CD4-positive, alpha-beta T cell treated with Interleukin-6 for 4 hours (primary cell): ENCODE results near the gene TMEM130.
"Not testable (repeated sequence)": the region's sequence is repeated elsewhere in the genome, so short reads cannot be mapped to it uniquely, and the experiment has no call there.

ENCODE experiments used
- DNase-seq: peaks from one replicate; pipeline ENCODE4 v3.0.0-alpha.2; 2020; ENCODE audit warnings: mixed read lengths

The TMEM130 gene

DNA sequence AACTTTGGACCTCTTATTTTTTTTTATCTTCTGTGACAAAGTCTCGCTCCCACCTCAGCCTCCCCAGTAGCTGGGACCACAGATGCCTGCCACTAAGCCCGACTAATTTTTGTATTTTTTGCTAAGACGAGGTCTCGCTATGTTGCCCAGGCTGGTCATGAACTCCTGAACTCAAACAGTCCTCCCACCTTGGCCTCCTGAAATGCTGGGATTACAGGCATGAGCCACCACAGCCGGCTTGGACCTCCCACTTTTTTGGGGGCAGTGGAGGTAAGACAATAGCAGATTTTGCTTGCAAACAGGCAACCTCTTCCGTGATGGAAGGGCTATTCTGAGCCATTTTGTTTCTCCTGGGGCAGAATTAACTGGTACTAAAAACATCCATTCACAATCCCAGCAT, 7.3 kb upstream of the TMEM130 start:
- no peak for DNase-seq

DNA sequence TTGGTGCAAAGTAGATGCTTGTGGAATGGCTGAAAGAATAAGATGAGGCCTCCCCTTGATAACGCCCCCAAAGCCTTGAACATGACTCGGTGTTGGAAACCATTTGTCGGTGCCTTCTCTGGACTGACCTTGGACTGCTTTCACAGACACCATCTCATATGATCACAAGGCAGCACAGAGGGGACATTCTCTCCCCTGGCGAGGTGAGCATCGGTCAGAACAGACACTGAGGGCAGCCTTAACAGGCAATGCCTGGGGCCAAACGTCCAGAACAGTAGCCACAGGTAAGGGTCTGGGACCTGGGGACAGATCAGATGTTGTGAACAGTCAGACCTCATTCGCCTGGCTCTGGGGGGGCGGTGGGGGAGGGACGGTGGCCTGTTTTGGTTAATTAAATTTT, 5.7 kb upstream of the TMEM130 start:
- DNase-seq, result no peak

DNA sequence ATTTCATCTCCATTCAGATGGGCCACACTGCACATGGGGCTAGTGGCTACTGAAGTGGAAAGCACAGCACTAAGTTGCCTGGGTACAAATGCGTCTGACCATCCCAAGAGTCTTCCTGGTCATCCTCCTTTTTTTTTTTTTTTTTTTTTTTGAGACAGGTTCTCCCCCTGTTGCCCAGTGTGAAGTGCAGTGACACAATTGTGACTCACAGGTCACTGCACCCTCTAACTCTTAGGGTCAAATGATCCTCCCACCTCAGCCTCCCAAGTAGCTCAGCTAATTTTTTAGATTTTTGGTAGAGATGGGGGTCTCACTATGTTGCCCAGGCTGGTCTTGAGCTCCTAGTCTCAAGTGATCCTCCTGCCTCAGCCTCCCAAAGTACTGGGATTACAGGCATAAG, 5.1 kb upstream of the TMEM130 start:
- DNase-seq, result no peak

DNA sequence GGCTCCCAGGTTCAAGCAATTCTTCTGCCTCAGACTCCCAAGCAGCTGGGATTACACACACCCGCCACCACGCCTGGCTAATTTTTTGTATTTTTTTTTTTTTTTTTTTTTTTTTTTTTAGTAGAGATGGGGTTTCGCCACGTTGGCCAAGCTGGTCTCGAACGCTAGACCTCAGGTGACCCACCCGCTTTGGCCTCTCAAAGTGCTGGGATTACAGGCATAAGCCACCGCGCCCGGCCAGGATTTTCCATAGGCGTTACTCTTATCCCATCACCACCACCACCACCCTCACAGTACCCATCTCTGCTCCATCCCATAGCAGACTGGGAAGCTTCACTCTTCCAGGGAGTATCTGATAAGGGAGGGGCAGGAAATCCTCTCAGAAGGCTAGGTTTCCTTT, 3.8 kb upstream of the TMEM130 start:
- DNase-seq, result not testable (repeated sequence)

DNA sequence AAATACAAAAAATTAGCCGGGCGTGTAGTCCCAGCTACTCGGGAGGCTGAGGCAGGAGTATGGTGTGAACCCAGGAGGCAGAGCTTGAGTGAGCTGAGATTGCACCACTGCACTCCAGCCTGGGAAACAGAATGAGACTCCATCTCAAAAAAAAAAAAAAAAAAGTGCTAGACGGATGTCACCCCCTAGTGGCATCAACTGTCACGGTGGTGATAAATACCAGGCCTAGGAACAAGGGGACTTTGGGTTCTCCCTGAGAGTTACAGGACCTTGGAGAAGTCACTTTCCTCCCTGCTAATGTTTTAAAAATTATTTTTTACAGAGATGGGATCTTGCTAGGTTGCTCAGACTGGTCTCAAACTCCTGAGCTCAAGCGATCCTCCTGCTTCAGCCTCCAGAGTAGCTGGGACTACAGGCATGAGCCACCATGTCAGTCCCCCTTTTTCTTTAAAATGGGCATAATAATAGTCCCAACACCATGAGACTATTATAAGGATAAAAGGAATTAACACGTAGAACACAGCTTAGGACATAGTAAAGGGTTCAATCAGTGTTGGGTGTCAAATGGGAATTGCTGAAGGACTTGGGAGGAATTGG, 2.6 kb upstream of the TMEM130 start:
- DNase-seq, result peak; percentile 27

DNA sequence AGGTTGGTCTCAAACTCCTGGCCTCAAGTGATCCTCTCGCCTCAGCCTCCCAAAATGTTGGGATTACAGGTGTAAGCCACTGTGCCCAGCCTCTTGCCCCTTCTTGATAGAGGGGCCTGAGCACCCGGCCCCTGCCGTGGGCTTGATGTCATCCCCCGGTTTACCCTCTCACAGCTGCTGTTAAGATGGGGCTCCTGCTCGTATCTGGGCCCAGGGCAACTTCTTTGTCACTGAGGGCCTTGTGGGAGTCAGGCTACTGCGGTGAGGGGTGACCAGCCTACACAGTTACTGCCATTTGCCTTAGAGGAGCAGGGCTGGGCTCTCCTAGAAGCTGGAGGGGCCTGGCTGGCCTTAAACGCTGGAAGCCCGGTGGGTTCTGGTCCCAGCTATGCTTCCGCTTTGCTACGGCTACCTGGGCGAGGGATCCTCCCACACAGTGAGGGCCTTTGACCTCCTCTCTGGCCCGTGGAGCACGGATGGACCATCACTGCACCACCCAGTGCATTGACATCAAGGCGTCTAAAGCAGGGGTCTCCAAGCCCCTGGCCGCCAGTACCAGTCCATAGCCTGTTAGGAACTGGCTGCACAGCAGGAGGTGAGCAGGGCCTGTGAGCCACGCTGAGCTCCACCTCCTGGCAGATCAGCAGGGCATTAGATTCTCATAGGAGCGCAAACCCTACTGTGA, 1.1 kb upstream of the TMEM130 start:
- DNase-seq, result no peak

DNA sequence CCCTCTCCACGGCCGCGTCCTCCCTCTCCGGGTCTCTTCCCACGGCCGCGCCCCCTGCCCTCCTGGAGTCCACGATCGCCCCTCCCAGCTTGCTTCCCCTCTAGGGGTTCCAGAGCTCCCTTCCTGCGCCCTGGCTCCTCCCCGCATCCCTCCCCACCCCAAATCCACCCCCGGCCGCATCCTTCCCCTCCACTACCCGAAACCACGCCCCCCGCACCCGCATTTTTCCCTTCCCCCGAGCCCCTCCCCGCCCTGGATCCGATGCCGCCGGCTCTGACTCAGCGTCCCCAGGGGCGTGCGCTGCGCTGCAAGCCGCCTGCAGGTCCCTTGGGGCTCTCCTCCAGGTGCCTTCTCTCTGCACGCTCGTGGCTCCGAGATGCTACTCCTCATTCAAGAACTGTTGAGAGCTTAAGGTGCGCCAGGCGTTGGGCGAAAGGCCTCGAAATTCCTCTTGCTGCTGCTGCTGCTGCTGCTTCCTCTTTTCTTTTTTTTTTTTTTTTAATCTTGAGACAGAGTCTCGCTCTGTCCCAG, 372 bp upstream of the TMEM130 start:
- DNase-seq, result peak; percentile 77

DNA sequence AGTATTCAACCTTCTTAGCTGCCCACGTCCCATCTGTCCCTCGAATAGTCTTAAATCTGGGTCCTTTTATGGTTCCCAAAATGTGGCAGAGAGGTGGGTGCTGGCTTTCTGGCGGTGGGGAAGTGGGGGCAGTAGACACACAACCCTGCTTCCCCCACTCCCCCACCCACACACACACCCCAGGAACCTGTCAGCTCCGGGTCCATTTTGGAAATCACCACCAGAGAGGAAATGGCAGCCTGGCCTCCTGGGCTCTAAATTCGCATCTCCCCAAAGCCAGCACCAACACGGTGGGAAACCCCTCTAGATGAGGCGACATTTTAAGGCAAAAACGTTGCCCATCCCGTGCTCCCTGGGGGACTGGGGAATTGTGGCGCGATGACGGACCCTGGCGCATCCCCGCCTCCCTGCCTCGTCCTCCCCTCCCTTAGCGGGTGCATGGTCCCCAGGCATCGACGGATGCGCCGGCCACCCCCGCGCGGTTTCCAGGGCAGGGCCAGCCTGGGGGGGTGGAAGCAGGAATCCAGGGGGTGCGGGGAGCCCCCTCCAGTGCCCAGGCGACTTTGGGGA, 702 bp downstream of the TMEM130 start:
- DNase-seq, result no peak

DNA sequence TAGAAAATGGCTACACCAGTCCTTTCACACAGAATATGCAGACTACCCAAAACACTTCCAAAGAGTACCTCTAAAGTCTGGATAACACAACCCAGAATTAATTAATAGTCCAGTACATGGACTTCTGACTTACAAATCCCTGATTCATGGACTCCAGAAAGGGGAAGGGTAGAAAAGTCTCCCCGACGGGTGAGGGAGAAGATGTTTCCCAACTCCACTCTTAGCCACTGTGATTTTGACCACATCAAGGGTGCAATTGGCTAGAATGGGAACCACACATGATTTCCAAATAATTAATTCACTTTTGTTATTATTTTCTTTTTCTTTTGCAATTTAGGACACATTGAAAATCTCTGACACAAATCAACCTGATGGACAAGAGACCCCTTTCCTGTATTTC, 1.4 kb downstream of the TMEM130 start:
- DNase-seq, result no peak

DNA sequence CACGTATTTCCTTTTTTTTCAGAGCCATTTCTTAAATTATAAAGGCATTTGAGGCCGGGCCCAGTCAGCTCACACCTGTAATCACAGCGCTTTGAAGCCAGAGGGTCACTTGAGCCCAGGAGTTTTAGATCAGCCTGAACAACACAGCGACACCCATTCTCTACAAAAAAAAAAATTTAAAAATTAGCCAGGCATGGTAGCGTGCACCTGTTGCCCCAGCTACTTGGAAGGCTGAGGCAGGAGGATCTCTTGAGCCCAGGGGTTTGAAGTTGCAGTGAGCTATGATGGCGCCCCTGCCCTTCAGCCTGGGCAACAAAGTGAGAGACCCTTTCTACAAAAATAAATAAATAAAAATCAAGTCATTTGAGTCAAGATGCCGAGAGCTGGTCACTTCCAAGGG, 3.0 kb downstream of the TMEM130 start:
- no peak for DNase-seq

DNA sequence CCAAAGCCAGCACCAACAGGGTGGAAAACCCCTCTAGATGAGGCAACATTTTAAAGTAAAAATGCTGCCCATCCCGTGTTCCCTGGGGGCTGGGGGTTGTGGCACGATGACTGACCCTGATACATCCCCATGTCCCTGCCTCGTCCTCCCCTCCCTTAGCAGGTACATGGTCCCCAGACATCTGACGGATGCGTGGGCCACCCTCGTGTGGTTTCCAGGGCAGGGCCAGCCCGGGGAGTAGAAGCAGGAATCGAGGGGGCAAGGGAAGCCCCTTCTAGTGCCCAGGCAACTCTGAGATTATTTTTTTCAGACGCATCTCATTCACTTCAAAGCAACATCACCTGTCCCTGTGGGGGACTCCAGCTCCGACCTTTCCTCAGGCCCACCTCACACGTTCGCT, 3.5 kb downstream of the TMEM130 start:
- DNase-seq, result no peak

DNA sequence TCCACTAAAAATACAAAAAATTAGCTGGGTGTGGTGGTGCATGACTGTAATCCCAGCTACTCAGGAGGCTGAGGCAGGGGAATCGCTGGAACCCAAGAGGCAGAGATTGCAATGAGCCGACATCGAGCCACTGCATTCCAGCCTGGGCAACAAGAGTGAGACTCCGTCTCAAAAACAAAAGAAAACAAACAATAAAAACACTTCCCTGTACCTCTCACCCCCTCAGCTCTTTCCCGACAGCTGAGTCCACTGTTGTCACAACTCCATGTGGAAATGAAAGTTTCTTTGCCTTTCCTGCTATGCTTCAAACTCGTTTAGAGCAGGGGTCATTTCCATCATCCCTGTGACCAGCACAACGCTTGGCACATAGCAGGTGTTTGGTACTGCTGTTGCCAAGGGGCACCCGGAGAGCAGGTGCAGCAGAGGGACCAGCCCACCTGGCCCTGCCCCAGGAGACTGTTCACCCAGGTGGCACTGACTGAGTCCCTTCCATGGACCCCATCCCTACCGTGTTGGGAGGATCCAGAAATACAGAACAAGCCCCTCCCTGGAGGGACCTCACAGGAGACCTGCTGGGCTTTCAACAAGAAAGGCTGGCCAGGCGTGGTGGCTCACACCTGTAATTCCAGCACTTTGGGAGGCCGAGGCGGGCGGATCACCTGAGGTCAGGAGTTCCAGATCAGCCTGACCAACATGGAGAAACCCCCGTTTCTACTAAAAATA, 4.9 kb downstream of the TMEM130 start:
- no peak for DNase-seq

DNA sequence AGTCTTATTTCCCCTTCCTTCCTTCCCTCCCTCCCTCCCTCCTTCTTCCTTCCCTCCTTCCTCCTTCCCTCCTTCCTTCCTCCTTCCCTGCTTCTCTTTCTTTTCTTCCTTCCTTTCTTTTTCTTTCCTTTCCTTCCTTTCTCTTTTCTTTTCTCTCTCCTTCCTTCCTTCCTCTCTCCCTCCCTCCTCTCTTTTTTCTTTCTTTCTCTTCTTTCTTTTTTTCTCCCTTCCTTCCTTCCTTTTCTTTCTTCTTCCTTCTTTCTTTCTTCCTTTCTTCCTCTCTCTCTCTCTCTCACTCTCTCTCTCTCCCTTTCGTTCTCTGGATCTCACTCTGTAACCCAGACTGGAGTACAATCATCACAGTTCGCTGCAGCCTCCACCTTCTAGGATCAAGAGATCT, 6.2 kb downstream of the TMEM130 start:
- DNase-seq, result no peak

DNA sequence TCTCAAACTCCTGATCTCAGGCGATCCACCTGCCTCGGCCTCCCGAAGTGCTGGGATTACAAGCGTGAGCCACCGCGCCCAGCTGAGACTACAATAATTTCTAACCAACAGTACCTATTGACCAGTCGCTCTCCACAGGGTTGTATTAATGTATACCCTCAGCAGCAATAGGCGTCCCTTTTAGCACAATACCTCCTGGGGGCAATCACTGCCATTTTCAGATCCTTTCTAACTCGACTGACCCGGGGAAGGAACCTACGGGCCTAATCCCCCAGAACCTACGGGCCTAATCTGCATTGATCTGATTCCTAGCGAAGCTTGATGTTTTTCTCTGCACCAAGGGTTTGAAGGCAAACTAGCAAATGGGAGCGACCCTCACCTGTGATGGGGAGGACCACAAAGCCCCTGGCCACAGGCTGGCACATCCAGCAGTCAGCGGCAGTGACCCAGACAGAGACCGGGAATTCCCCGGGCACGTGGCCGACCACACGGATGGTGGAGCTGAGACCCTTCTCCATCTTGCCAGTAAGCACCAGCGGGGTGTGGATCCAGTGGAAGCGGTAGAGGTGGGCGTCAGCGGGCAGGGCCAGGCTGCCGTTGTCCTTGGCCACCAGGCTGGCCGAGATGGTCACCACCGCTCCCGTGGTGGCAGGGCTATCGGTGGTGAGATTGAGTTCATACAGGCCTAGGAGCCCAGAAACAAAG, 6.9 kb downstream of the TMEM130 start:
- DNase-seq, result no peak

DNA sequence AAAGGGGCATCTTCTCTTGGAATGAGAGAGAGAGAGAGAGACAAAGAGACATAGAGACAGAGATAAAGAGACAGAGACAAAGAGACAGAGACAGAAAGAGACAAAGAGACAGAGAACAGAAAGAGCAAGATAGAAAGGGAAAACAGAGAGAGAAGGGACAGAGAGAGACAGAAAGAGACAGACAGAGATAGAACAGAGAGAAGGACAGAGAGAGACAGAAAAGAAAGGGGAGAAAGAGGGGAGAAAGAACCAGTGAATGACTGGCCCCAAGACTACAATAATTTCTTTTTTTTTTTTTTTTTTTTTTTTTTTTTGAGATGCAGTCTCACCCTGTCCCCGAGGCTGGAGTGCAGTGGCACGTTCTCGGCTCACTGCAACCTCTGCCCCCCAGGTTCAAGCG, 7.6 kb downstream of the TMEM130 start:
- DNase-seq, result no peak

DNA sequence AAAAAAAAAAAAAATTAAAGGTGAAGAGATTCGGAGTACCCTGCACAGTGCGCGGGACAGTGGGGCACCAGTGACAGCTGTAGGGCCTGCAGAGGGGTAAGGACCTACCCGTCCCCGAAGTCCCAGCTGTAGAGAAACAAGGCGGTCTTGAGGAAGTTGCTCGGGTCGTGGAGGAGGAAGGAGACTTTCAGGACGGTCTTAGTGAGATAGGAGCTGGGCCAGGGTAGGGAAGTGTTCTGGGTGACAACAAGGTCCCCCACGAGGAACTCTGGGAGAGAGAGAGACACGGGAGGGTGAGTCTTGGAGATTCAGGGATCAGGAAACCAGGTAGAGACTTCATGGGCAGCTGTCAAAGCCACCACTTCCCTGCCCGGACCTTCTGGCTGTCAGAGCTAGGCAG, 9.7 kb downstream of the TMEM130 start:
- DNase-seq, result no peak

DNA sequence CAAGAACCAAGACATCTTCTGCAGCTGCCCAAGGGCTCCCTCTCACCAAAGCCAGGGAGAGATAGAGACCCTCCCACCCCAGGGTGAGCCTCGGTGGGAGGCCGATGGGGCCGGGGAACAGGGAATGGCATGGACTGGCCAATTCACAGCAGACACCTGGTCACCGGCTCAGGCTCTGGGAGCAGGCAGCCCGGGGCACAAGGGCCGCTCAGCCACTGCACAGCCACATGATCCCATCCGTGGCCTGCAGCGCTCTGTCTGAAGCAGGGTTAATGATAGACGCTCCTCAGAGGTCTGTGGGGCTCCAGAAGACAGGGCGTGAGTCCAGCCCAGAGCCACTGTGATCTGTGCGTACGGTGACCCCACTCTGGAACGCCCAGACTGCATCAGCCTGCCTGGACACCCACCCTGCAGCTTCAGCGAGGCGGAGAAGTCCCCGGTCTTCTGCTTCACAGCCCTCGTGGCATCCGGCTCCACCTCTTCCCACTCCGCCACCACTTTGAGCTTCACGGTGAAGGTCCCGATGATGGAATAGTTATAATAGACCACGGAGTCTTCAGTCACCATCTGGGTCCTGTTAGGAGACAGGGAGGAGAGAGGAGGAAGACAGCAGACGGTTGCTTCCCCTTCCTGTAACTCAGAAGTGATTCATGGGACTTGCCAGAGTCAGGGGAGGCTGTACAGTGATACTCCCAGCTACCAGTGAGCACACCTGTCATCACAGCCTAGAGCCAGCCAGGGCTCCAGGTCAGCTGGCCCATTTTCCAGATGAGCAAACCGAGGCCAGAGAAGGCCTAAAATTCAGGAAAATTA, 14.0 kb downstream of the TMEM130 start:
- DNase-seq, result no peak

DNA sequence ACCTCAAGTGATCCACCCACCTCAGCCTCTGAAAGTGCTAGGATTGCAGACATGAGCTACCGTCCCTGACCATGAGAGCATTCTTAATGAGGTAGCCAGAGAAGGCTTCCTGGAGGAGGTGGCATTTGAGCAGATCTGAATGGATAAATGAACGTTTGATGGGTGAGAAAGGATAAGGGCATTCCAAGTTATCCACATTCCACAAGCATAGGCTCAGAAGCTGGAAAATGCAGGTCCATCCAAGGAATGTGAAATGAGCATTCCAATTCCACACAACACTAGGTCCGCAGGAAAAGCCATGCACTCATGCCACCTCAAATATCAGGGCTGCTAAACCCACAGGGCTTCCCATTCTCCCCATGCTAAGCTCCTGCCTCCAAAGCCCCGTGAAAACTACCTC, 17.0 kb downstream of the TMEM130 start:
- DNase-seq, result no peak

DNA sequence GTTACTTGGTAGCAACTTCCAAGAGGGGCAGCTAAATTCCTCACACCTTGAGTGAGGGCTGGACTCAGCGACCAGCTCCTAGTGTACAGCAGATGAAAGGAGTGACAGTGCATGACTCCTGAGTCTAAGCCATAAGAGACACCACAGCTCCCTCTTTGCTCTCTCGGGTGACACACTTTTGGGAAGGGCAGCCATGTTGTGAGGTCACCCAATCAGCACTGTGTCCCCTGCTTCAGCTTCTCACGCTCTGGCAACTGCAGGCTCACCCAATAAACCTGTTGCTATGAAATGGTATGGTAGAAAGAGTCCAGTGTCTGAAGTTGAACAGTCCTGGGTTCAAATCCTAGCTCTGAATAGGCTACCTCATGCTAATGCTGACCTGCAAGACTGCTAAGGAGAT, 20.9 kb downstream of the TMEM130 start:
- DNase-seq, result no peak

DNA sequence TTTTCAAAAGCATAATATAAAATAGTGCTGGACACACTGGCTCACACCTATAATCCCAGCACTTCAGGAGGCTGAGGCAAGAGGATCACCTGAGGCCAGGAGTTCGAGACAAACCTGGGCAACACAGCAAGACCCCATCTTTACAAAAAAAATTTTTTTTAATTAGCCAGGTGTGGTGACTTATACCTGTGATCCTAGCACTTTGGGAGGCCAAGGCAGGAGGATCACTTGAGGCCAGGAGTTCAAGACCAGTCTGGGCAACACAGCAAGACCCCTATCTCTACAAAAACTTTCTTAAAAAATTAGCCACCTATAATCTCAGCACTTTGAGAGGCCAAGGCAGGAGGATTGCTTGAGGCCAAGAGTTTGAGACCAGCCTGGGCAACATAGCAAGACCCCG, 27.3 kb downstream of the TMEM130 start:
- DNase-seq, result not testable (repeated sequence)

DNA sequence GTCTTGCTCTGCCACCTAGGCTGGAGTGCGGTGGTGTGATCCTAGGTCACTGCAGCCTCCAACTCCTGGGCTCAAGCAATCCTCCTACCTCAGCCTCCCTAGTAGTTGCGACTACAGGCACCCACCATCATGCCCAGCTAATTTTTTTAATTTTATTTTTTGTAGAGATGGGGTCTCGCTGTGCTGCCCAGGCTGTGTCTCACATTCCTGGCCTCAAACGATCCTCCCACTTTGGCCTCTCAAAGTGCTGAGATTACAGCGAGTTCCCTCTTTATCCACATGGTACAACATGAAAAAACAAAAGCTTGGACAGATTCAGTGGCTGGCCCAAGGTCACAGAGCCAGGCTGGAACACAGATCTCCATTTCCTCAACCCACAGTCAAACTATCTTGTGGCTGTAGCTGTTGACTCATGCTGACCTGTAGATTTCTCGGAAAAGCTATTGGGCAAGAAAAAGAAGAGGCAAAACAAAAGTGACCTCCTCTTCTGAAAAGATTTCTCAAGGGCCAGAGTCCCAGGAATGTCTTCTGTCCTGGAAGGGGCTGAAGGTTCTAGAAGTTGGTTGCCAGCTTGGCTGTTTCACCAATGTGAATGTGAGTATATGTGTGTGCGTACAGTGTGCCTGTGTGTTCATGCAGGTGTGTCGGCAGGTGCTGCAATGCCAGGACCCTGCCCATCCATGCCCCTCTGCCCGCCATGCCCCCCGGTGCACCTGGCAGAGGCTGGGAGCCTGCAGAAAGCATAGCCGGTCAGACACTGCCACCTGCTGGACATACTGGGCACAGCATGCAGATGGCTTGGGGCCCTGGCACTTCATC, 28.4 kb downstream of the TMEM130 start:
- DNase-seq, result peak; percentile 72
